Mesenchymal stem cell (in vitro differentiated cells and primary cell): ENCODE measurements around the gene ASIC1.
A peak's percentile ranks its signal among the peaks of the same experiment; 100 is the strongest.

ENCODE experiments used
- DNase-seq: peaks from one replicate; pipeline ENCODE4 v3.0.0-alpha.2; 2013
- H2AFZ ChIP-seq: one replicate; pipeline ENCODE4 v1.6.1; 2013; ENCODE audit warnings: low read depth, mild to moderate bottlenecking, control low read depth, inconsistent platforms, low read length, moderate library complexity
- H2AK5ac ChIP-seq: 2 replicates; pipeline ENCODE4 v1.6.1; 2013; ENCODE audit warnings: low read length, moderate library complexity, mild to moderate bottlenecking, inconsistent platforms; ENCODE audit not compliant: severe bottlenecking
- H2BK120ac ChIP-seq: one replicate; pipeline ENCODE4 v1.6.1; 2013; ENCODE audit warnings: low read depth, mild to moderate bottlenecking, inconsistent platforms, low read length, moderate library complexity
- H2BK12ac ChIP-seq, 2 experiments: one replicate each; pipeline ENCODE4 v1.6.1; 2013; ENCODE audit warnings: inconsistent platforms in 2 of 2, low read length in 2 of 2, mild to moderate bottlenecking in 2 of 2, moderate library complexity in 2 of 2, control low read depth in 1 of 2
- H2BK15ac ChIP-seq: one replicate; pipeline ENCODE4 v1.6.1; 2013; ENCODE audit warnings: mild to moderate bottlenecking, low read depth, inconsistent platforms; ENCODE audit not compliant: poor library complexity, severe bottlenecking
- H2BK5ac ChIP-seq: 2 replicates; pipeline ENCODE4 v1.6.1; 2013; ENCODE audit warnings: low read depth, mild to moderate bottlenecking, low read length, control low read depth, inconsistent platforms; ENCODE audit not compliant: poor library complexity, severe bottlenecking
- H3K14ac ChIP-seq, 2 experiments: one replicate each; pipeline ENCODE4 v1.6.1; 2013; ENCODE audit warnings: inconsistent platforms in 2 of 2, low read length in 2 of 2, control low read depth in 1 of 2, mild to moderate bottlenecking in 1 of 2, moderate library complexity in 1 of 2
- H3K18ac ChIP-seq, 2 experiments: one replicate each; pipeline ENCODE4 v1.6.1; 2013; ENCODE audit warnings: inconsistent platforms in 2 of 2, low read length in 2 of 2, control low read depth in 1 of 2, low read depth in 1 of 2, mild to moderate bottlenecking in 1 of 2
- H3K23ac ChIP-seq, 2 experiments: one replicate each; pipeline ENCODE4 v1.6.1; 2013; ENCODE audit warnings: inconsistent platforms in 2 of 2, low read length in 2 of 2, mild to moderate bottlenecking in 2 of 2, moderate library complexity in 2 of 2, control low read depth in 1 of 2
- H3K27ac ChIP-seq: 2 replicates; pipeline ENCODE4 v1.5.1; 2013; ENCODE audit warnings: mild to moderate bottlenecking, moderate library complexity, low read length, control low read depth, inconsistent platforms; ENCODE audit not compliant: poor library complexity, severe bottlenecking
- H3K27me3 ChIP-seq, 2 experiments: 2 replicates each; pipeline versions ENCODE4 v1.6.1 to v1.7.0; 2013; ENCODE audit warnings: low read length in 2 of 2, mild to moderate bottlenecking in 2 of 2, moderate library complexity in 2 of 2, control low read depth in 1 of 2, inconsistent platforms in 1 of 2; ENCODE audit not compliant: control insufficient read depth in 1 of 2, insufficient read depth in 1 of 2
- H3K36me3 ChIP-seq, 2 experiments: 2 replicates each; pipeline versions ENCODE4 v1.6.1 to v1.7.0; 2013; ENCODE audit warnings: low read length in 2 of 2, control low read depth in 1 of 2, inconsistent platforms in 1 of 2, low read depth in 1 of 2, mild to moderate bottlenecking in 1 of 2; ENCODE audit not compliant: insufficient read depth in 2 of 2, control insufficient read depth in 1 of 2
- H3K4ac ChIP-seq, 2 experiments: one replicate each; pipeline ENCODE4 v1.6.1; 2013; ENCODE audit warnings: inconsistent platforms in 2 of 2, low read length in 2 of 2, mild to moderate bottlenecking in 2 of 2, moderate library complexity in 2 of 2, control low read depth in 1 of 2, low read depth in 1 of 2
- H3K4me1 ChIP-seq: 2 replicates; pipeline ENCODE4 v1.6.1; 2013; ENCODE audit warnings: low read depth, low read length, control low read depth; ENCODE audit not compliant: control insufficient read depth, insufficient read depth
- H3K4me2 ChIP-seq: 2 replicates; pipeline ENCODE4 v1.6.1; 2013; ENCODE audit warnings: low read length, mild to moderate bottlenecking, inconsistent platforms; ENCODE audit not compliant: poor library complexity, severe bottlenecking
- H3K4me3 ChIP-seq, 2 experiments: 2 replicates each; pipeline versions ENCODE4 v1.5.1 to v1.7.0; 2013; ENCODE audit warnings: low read length in 2 of 2, mild to moderate bottlenecking in 2 of 2, control low read depth in 1 of 2, low read depth in 1 of 2; ENCODE audit not compliant: insufficient read depth in 1 of 2
- H3K79me1 ChIP-seq: replicated peaks from 2 replicates; pipeline ENCODE4 v1.6.1; 2013; ENCODE audit warnings: mild to moderate bottlenecking, control low read depth, low read length, inconsistent platforms; ENCODE audit not compliant: poor library complexity, severe bottlenecking
- H3K9ac ChIP-seq: 2 replicates; pipeline ENCODE4 v1.7.0; 2013; ENCODE audit warnings: mild to moderate bottlenecking, low read length, moderate library complexity
- H3K9me3 ChIP-seq: 2 replicates; pipeline ENCODE4 v1.7.0; 2013; ENCODE audit warnings: mild to moderate bottlenecking, low read length; ENCODE audit not compliant: control insufficient read depth
- H4K8ac ChIP-seq: one replicate; pipeline ENCODE4 v1.6.1; 2013; ENCODE audit warnings: inconsistent platforms, mild to moderate bottlenecking, low read length, moderate library complexity
- H4K91ac ChIP-seq: one replicate; pipeline ENCODE4 v1.6.1; 2013; ENCODE audit warnings: mild to moderate bottlenecking, low read length, inconsistent platforms
- WGBS: methylation state at CpG from one replicate; pipeline ENCODE4 v1.1.7; 2013; ENCODE audit warnings: mixed read lengths; 5-methylcytosine and 5-hydroxymethylcytosine counted together

Gene ASIC1

GRCh38 chr12:50075808-50076170 lies 18.4 kb downstream of the ASIC1 start:
- H3K4me1 ChIP-seq, result peaks cover 2% of the 10 kb centered on the region
- H3K18ac ChIP-seq, result no peak overlapping the region
- no peak overlapping the region for H2AFZ ChIP-seq
- no peak overlapping the region for H2BK120ac ChIP-seq
- no peak overlapping the region for H4K8ac ChIP-seq
- H2BK5ac ChIP-seq, result no peak overlapping the region
- H3K36me3 ChIP-seq, result peaks cover 0 to 6% of the 10 kb centered on the region in 2 experiments
- H2AK5ac ChIP-seq, result no peak overlapping the region
- H3K4me2 ChIP-seq, result no peak overlapping the region
- no peak overlapping the region for H3K4me3 ChIP-seq
- H2BK15ac ChIP-seq, result no peak overlapping the region
- no peak overlapping the region for H4K91ac ChIP-seq
- H3K23ac ChIP-seq, result no peak overlapping the region
- no peak overlapping the region for H3K27ac ChIP-seq
- H2BK12ac ChIP-seq, result no peak overlapping the region
- peak overlapping the region; percentile 57 for H3K9ac ChIP-seq
- H3K27me3 ChIP-seq, result no peaks in the 10 kb centered on the region
- H3K79me1 ChIP-seq, result no peaks in the 10 kb centered on the region
- no peak for DNase-seq
- H3K9me3 ChIP-seq, result no peaks in the 10 kb centered on the region
- no peak overlapping the region for H3K4ac ChIP-seq
- H3K14ac ChIP-seq, result no peak overlapping the region
- 100% methylated on average over 1 of the region's 1 CpG for WGBS

GRCh38 chr12:50077099-50077498 lies 19.7 kb downstream of the ASIC1 start:
- Histone ChIP-seq H3K36me3 (peaks cover 0 to 12% of the 10 kb centered on the region in 2 experiments), H3K4ac (no peak overlapping the region), H3K9me3 (no peaks in the 10 kb centered on the region), H3K4me1 (peaks cover 4% of the 10 kb centered on the region), H2AFZ (no peak overlapping the region), H4K91ac (no peak overlapping the region), H3K27ac (no peak overlapping the region), H3K4me2 (no peak overlapping the region), H4K8ac (no peak overlapping the region), H3K18ac (no peak overlapping the region), H2BK5ac (no peak overlapping the region), H3K27me3 (no peaks in the 10 kb centered on the region), H3K9ac (no peak overlapping the region), H2BK12ac (no peak overlapping the region), H3K23ac (no peak overlapping the region), H3K14ac (no peak overlapping the region), H2BK15ac (no peak overlapping the region), H2AK5ac (no peak overlapping the region), H3K79me1 (no peaks in the 10 kb centered on the region), H3K4me3 (no peak overlapping the region), H2BK120ac (no peak overlapping the region)
- no peak for DNase-seq
- WGBS, result 94% methylated on average over 12 of the region's 12 CpGs

- no peak for DNase-seq
- 92% methylated on average over 10 of the region's 10 CpGs for WGBS
- Histone ChIP-seq H4K8ac (no peak overlapping the region), H2BK120ac (no peak overlapping the region), H3K9ac (no peak overlapping the region), H3K9me3 (no peaks in the 10 kb centered on the region), H2BK15ac (no peak overlapping the region), H2AFZ (no peak overlapping the region), H2BK5ac (no peak overlapping the region), H3K4ac (no peak overlapping the region), H3K14ac (no peak overlapping the region), H3K4me2 (no peak overlapping the region), H3K23ac (no peak overlapping the region), H3K4me1 (peaks cover 4% of the 10 kb centered on the region), H4K91ac (no peak overlapping the region), H3K18ac (no peak overlapping the region), H3K36me3 (peaks cover 0 to 12% of the 10 kb centered on the region in 2 experiments), H3K79me1 (no peaks in the 10 kb centered on the region), H2BK12ac (no peak overlapping the region), H2AK5ac (no peak overlapping the region), H3K27me3 (no peaks in the 10 kb centered on the region), H3K27ac (no peak overlapping the region), H3K4me3 (no peak overlapping the region)
Measured at GRCh38 chr12:50078281-50078680, 20.9 kb downstream of the ASIC1 start.

- Histone ChIP-seq H2BK12ac (no peak overlapping the region), H3K79me1 (peaks cover 2% of the 10 kb centered on the region), H3K14ac (no peak overlapping the region)
Measured at GRCh38 chr12:50079771-50080170, 22.4 kb downstream of the ASIC1 start.

More at GRCh38 chr12:50079771-50080170, 22.4 kb downstream of the ASIC1 start:
- no peak overlapping the region for H3K23ac ChIP-seq
- H3K36me3 ChIP-seq, result peaks cover 0 to 8% of the 10 kb centered on the region in 2 experiments
- no peak for DNase-seq
- H2BK5ac ChIP-seq, result no peak overlapping the region
- H2BK120ac ChIP-seq, result no peak overlapping the region
- H2BK15ac ChIP-seq, result no peak overlapping the region
- no peak overlapping the region for H3K9ac ChIP-seq
- 69% methylated on average over 4 of the region's 5 CpGs for WGBS
- no peaks in the 10 kb centered on the region for H3K27me3 ChIP-seq
- H3K4me3 ChIP-seq, result no peak overlapping the region
- no peak overlapping the region for H3K4me2 ChIP-seq
- H3K27ac ChIP-seq, result no peak overlapping the region
- peaks cover 6% of the 10 kb centered on the region for H3K4me1 ChIP-seq
- H4K91ac ChIP-seq, result no peak overlapping the region
- no peak overlapping the region for H2AK5ac ChIP-seq
- H3K9me3 ChIP-seq, result no peaks in the 10 kb centered on the region
- no peak overlapping the region for H4K8ac ChIP-seq
- no peak overlapping the region for H3K4ac ChIP-seq
- H2AFZ ChIP-seq, result no peak overlapping the region
- no peak overlapping the region for H3K18ac ChIP-seq
